Stimulated activated CD8-positive, alpha-beta memory T cell treated with anti-CD3 and anti-CD28 coated beads, Interleukin-15, amount 100 ng/mL, for 48 hours (primary cell): ENCODE measurements around the gene SERPINB11.
"Not testable (repeated sequence)": the region's sequence is repeated elsewhere in the genome, so short reads cannot be mapped to it uniquely, and the experiment has no call there.

Experiments used
- DNase-seq, 2 donors: peaks; one replicate each; pipeline ENCODE4 v3.0.0-alpha.2; 2020; ENCODE audit warnings: low read depth in 2 of 2

The SERPINB11 gene

GRCh38 chr18:63730773-63731172, 28.0 kb downstream of the SERPINB11 start:
- no peak for DNase-seq

GRCh38 chr18:63731215-63731614, 28.5 kb downstream of the SERPINB11 start:
- no peak for DNase-seq

- no peak for DNase-seq
Observed at GRCh38 chr18:63736876-63737275, 34.1 kb downstream of the SERPINB11 start.

GRCh38 chr18:63741769-63742168, 39.0 kb downstream of the SERPINB11 start:
- no peak for DNase-seq

GRCh38 chr18:63747006-63747405, 44.2 kb downstream of the SERPINB11 start:
- DNase-seq: no peak

GRCh38 chr18:63749489-63749888, 46.7 kb downstream of the SERPINB11 start:
- DNase-seq: no peak

GRCh38 chr18:63752636-63753035, 49.9 kb downstream of the SERPINB11 start:
- no peak for DNase-seq

- no peak for DNase-seq
Observed at GRCh38 chr18:63753676-63754075, 50.9 kb downstream of the SERPINB11 start.

- no peak for DNase-seq
Observed at GRCh38 chr18:63757541-63757940, 54.8 kb downstream of the SERPINB11 start.

- no peak for DNase-seq
Observed at GRCh38 chr18:63758615-63759240, 56.0 kb downstream of the SERPINB11 start.

GRCh38 chr18:63759786-63760185, 57.0 kb downstream of the SERPINB11 start:
- DNase-seq: not testable (repeated sequence)

GRCh38 chr18:63762518-63762917, 59.8 kb downstream of the SERPINB11 start:
- DNase-seq: no peak

- DNase-seq: no peak
Observed at GRCh38 chr18:63763831-63764600, 61.3 kb downstream of the SERPINB11 start.

- no peak for DNase-seq
Observed at GRCh38 chr18:63765837-63766236, 63.1 kb downstream of the SERPINB11 start.
